GM19397 (cell line): Measurements from ENCODE around the gene ZSWIM4.
"Not testable (repeated sequence)": the region's sequence is repeated elsewhere in the genome, so short reads cannot be mapped to it uniquely, and the experiment has no call there.

Source experiments
- ATAC-seq: cut with Tn5 transposase; IDR thresholded peaks from one replicate; pipeline ENCODE4 v1.9.1; 2021; ENCODE audit warnings: mild to moderate bottlenecking, moderate library complexity; ENCODE audit not compliant: unreplicated experiment

The ZSWIM4 gene

DNA sequence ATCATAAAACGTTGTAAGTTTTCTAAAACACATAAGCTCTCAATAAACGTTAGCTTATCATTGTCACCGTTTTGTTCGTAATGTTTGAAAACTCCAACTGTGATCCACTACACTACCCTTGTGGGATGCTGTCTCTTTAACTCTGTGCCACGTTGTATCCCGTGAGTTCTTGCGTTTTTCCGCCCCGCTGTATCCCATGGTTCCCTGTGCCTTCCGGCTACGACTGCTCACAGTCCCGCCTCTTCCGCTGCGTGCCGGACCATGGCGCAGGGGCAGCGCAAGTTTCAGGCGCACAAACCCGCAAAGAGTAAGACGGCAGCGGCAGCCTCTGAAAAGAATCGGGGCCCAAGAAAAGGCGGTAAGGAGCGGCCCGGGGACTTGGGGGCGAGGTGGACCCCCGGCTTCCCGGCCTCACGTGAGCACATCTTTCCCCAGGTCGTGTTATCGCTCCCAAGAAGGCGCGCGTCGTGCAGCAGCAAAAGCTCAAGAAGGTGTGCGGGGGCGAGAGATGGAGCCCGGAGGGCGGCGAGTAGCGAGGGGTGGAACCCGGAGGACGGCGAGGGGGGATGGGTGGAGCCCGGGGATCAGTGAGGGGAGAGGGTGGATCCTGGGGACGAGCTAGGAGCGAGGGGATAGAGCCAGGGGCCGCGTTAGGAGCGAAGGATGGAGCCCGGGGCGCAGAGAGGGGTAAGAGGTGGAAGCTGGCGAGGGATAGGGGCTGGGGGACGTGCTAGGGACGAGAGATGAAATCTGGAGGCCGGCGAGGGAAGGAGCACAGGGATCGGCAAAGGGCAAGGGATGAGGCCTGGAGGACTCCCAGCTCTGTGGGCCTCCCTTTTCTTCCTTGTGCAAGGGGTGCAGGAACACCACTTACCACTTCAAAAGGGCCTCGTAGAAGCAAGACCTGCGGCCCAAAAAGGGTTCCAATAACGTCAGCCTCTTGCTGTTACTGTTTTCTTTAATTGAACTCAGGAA, 20.7 kb upstream of the ZSWIM4 start, which contains the start of gene C19orf53:
C19orf53 (plus strand) TSS at position 240 of the 975 bp plus-strand sequence; CDS start at position 262, 22 bp downstream.
- ATAC-seq, result peak; percentile 91

DNA sequence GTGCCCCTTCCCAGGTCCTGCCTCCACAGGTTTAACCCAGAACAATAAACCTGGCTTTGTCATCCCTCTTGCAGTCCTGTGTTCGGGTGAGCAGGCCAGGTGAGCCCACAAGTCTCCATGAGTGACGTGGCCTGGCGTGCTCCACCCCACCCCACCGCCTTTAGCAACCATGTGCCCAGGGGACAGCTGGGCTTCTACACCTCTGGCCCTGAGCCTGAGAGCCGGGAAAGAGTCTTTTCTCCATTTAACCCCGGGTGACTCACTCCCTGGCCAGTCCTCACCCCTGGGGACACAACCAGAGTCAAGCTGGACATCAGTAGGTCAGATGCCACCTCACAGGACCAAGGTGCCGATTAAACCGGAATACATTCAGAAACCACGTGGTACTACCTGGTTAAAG, 16.8 kb upstream of the ZSWIM4 start:
- ATAC-seq, result no peak

DNA sequence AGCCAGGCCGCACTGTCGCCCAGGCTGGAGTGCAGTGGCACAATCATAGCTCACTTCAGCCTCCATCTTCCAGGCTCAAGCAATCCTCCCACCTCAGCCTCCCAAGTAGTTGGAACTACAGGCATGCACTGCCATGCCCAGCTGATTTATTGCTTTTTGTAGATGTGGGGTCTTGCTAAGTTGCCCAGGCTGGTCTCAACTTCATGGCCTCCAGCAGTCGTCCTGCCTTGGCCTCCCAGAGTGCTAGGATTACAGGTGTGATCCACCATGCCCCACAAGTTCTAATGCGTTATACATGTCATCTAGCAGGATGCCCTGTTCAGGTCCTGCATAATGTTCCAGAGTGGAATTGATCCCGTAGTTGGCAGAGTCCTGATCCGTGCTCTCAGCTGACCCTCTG, 16.4 kb upstream of the ZSWIM4 start:
- ATAC-seq, result no peak

DNA sequence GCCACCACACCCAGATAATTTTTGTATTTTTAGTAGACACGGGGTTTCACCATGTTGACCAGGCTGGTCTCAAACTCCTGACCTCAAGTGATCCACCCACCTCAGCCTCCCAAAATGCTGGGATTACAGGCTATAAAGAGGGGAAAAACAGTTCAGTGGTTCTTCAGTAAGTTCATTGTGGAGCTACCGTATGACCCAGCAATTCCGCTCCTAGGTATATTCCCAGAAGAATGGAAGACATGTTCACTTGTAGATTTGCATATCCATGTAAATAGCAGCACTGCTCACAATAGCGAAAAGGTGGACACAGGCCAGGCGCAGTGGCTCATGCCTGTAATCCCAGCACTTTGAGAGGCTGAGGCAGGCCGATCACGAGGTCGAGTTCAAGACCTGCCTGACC, 15.4 kb upstream of the ZSWIM4 start:
- not testable (repeated sequence) for ATAC-seq

DNA sequence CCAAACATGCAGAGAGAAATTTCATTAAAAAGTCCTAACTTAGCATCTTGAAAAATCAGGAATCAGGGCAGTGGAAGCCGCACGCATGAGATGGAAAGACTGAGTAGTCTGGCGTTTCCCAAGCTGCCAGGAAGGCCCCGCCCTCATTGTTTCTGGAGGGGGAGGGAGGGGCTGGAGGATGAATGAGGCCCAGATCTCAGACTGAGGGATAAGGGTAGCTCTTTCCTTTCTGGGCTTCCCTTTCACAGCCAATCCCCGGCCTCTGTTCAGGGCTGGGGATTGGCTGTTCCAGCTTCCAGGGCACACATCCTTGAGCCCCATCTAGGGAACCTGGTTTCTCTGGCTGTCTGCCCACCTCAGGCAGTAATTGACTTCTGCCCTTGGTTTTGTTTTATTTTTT, 13.7 kb upstream of the ZSWIM4 start:
- ATAC-seq, result no peak

DNA sequence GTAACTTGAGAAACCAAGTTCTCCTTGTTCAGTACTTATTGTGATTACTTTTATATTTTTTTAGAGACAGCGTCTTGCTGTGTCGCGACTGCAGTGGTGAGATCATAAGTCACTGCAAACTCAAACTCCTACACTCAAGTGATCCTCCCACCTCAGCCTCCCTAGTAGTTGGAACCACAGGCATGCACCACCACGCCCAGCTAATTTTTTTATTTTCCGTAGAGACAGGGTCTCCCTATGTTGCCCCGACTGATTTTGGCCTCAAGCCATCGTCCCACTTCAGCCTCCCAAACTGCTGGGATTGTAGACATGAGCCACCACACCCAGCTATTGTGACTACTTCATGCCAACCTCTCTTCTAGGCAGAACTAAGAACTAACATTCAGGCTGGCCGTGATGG, 12.7 kb upstream of the ZSWIM4 start:
- ATAC-seq, result no peak

DNA sequence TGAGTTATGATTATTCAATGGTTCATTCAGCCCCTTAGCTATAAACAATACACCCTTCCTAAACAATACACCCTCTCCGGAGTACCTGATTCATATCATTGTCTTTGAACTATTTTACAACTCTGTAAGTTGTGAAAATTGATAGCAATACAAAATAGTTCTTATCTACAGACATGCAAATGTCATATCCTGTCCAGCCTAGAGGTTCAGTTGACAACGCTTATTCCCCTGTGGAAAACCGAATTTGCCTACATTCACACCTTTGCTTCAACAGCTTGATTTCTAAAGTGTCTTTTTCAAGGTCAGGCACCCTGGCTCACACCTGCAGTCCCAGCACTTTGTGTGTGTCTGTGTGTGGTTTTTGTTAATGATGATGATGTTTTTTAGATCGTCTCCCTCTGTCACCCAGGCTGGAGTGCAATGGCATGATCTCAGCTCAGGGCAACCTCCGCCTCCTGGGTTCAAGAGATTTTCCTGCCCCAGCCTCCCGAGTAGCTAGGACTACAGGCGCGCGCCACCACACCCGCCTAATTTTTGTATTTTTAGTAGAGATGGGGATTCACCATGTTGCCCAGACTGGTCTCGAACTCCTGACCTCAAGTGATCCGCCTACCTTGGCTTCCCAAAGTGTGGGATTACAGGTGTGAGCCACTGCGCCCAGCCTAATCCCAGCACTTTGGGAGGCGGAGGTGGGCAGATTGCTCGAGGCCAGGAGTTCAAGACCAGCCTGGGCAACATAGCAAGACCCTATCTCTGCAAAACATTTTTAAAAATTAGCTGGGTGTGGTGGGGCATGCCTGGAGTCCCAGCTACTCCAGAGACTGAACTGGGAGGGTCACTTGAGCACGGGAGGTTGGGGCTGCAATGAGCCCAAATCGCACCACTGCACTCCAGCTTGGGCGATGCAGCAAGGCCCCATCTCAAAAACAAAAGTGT, 11.4 kb upstream of the ZSWIM4 start:
- ATAC-seq, result no peak

DNA sequence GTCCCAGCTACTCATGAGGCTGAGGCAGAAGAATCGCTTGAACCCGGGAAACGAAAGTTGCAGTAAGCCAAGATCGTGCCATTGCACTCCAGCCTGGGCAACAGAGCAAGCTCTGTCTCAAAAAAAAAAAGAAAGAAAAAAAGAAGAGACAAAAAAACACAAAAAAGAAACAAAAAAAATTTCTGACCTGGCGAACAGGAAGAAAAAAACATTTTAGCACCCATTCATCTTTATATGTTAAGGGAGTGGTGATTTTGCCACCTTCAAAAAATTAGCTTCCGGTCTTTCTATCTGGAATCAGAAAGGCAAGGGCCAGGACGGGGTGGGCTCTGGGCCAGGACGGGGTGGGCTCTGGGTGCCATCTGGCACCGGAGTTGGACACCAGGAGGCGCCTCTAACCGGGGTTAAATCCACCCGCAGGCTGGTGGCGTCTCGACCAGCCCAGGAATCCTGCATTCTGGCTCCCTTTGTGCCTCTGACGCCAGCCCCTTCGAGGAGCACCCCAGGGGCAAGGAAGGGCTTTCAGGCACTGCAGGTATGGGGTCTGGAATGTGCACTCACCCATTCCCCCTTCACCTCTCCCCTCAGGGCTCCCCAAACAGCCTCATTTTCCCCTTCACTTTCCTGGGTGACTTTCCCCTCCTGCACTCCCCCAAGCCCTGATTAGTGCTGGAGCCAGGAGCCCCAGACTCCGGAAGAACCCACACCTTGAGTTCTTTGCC, 10.4 kb upstream of the ZSWIM4 start:
- no peak for ATAC-seq

DNA sequence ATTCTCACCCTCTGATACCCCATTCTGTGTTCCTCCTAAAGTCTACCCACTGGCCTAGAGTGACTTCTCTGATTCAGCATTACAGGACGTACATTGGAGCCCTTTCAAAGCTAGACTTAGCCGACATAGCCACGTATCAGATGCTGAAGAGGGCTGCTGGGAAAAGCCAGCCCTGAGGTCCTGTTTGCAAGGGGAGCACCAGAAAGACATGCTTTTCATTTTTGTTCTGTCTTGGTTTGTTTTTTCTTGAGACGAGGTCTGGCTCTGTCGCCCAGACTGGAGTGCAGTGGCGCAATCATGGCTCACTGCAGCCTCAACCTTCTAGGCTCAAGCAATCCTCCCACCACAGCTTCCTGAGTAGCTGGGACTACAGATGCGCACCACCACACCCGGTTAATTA, 6.3 kb upstream of the ZSWIM4 start:
- ATAC-seq, result no peak

DNA sequence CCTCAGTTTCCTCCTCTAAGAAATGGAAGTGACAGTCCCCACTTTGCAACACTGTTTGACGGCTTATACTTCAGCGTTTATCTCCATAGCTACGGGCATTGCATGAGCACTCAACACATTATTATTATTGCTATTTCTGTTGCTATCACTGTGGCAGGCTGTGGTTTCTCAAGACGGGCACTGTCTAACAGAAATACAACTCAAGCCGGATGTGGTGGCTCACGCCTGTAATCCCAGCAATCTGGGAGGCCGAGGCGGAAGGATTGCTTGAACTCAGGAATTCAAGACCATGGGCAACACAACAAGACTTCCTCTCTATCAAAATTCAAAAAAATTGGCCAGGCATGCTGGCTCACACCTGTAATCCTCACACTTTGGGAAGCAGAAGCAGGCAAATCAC, 4.9 kb upstream of the ZSWIM4 start:
- no peak for ATAC-seq

DNA sequence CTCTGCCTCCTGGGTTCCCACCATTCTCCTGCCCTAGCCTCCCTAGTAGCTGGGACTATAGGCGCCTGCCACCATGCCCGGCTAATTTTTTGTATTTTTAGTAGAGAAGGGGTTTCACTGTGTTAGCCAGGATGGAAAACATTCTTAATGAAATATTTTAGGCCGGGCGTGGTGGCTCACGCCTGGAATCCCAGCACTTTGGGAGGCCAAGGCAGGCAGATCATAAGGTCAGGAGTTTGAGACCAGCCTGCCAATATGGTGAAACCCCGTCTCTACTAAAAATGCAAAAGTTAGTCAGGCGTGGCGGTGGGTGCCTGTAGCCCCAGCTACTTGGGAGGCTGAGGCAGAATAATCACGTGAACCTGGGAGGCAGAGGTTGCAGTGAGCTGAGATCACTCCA, 1.9 kb upstream of the ZSWIM4 start:
- ATAC-seq, result not testable (repeated sequence)

DNA sequence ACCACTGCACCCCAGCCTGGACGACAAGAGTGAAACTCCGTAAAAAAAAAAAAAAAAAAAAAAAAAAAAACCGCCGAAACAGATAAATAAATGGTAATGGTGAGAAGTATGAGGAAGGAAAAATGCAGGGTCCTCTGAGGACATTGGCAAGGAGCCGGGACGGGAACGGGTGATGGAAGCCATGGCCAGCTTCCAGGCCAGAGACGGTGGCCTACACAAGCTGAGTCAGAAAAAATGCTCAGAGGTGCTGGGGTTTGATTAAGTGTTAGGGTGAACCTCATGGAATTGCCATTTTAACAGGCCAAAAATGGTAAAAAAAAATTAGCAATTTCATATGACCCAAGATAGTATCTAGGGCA, 866 bp upstream of the ZSWIM4 start:
- ATAC-seq, result no peak

DNA sequence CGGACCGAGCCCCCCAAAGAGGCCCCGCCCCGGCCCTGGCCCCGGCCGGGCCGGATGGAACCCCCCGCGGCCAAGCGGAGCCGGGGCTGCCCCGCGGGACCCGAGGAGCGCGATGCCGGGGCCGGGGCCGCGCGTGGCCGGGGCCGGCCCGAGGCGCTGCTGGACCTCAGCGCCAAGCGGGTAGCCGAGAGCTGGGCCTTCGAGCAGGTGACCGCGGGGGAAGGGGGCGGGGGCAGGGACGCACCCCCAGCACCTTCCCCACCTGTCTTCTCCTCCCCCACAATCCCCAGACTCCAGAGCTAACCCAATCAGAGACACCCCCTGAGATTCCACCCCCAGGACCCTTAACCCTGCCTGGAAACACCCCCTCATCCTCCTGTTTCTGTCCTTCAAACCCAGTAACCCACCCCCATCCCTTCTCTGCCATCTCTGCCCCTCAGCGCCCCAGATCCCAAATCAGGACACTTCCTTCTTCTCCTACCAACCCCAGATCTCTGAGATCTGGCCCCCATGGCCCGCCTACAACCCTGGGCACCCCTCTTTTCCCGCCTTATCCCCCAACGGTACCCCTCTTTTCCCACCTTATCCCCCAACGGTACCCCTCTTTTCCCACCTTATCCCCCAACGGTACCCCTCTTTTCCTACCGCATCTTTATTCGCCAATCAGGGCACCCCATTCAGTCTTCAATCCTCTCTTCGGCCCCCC, 505 bp downstream of the ZSWIM4 start:
- peak; percentile 44 for ATAC-seq

DNA sequence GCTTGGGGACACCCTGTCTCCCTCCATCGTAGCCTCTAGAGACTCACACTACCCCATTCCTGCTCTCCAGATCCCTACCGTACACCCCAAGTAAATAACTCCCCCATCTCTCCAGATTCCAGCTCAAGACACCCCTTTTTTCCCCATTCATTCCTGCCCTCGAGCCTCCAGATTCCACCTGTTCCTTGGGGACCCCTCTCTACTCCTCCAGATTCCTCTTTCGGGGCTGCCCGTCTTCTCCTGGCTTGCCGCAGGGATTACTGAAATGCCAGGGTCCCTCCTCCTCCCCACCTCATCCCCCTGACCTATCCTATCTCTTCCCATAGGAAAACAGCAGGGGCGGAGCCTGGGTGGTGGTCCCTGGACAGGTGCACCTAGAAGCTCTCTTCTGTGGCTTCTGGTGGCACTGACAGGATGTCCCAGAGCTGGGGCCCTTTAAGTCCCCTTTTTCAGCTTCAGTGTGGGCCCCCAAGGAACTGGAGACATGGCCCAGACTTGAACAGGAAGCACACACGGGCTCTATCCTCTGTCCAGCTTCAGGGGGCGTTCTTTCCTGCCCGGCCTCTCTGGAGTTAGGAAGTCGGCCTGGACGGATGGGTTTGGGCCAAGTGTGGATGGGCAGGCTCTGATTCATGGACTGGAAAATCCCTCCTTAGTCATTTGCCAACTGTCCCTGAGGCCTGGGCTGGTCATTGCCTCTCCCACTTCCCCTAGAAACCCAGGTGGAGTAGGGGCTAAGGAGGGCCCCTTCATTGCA, 1.2 kb downstream of the ZSWIM4 start:
- ATAC-seq, result no peak

DNA sequence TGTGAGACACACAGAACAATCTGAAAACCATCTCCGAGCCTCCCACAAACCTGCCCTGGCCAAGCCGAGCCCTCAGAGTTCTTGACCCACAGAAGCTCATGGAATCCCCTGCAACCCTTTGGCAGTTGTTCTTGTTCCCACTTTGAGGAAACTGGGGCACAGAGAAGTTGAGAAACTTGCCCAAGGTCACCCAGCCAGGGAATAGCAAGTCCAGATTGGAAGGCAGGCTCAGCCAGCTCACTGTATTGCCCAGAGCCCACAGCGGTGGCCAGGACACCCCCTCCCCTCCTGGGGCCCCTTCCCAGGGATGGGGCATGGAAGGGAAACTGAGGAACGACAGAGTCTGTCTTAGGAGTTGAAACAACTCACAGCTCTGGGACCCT, 1.8 kb downstream of the ZSWIM4 start:
- ATAC-seq, result no peak

DNA sequence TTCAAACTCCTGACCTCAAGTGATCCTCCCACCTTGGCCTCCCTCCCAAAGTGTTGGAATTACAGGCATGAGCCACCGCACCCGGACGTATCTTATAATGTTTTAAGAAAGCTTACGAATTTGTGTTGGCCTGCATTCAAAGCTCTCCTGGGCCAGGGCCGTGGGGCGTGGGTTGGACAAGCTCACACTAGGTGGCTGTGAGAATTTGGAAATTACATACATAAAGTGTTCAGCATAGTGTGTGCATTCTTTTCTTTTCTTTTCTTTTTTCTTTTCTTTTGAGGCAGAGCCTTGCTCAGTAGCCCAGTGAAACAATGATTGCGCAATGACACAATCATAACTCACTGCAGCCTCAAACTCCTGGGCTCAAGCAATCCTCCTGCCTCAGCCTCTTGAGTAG, 2.6 kb downstream of the ZSWIM4 start:
- ATAC-seq, result no peak

DNA sequence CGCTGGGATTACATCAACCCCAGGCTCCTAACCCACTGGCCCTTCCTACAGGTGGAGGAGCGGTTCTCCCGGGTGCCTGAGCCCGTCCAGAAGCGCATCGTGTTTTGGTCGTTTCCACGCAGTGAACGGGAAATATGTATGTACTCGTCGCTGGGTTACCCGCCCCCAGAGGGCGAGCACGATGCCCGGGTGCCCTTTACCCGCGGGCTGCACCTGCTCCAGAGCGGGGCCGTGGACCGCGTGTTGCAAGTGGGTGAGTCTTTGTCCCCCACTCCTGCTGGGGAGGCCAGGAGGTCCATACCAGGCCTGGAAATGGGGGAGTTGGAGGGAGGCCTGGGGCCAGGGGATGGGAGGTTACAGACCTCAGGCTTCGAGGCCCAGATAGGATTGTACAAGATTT, 4.4 kb downstream of the ZSWIM4 start:
- ATAC-seq, result no peak

DNA sequence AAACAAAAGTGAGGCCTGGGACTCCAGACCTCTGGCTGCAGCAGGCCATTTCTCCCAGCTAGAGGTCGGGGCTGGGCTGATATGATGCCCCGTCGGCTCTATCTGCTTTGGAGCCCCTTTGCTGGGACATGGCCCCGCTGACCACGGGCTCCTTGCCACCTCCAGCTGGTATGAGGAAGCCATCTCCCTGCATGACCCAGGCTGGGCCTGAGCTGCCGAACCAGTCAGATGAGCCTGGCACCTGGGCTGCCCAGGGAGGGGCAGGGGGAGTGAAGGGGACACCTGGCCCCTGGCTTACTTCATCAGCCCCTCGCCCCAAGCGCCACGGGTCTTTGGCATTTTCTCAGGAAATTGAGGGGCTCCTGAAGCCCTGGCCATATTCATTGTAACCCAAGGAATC, 7.8 kb downstream of the ZSWIM4 start:
- ATAC-seq, result no peak

DNA sequence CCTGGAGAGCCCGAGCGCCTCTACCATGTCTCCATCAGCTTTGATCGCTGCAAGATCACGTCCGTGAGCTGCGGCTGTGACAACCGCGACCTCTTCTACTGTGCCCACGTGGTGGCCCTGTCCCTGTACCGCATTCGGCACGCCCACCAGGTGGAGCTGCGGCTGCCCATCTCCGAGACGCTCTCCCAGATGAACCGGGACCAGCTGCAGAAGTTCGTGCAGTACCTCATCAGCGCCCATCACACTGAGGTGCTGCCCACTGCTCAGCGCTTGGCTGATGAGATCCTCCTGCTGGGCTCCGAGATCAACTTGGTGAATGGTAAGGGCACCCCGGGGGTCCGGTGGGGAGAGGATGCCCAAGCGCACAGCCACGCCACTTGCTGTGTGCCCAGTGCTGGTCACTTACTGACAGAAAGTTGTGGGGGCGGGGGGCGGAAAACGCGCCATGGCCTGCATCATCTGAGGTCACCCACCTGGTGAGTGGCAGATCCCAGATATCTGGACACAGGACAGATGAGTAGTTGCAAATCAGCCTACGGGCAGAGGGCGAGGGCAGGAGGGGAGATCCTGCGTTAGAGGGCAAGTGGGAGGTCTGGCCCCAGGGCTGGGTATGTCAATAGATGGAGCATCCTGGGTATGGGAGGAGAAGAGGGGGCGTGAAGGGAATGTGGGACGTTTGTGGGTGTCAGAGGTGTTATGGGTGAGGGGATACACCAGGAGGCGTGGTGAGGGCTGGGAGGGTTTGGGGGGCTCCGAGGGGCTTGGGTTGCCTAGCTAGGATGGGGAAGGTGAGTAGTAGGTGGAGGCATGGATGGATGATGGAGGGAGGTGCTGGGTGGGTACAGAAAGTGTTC, 9.8 kb downstream of the ZSWIM4 start:
- no peak for ATAC-seq
